Naive thymus-derived CD4-positive, alpha-beta T cell (primary cell): ENCODE data around the gene RAB31. TPM values are rescaled to one million over a fixed set of nuclear protein-coding genes. Genes with fewer than 3 reads are reported as not detected.

Experiments used
- ATAC-seq: fragments of 150-1000 bp; cut with Tn5 transposase; 2 replicates; pipeline ENCODE4 v1.10.0; 2021; ENCODE audit warnings: mild to moderate bottlenecking, moderate library complexity
- CTCF ChIA-PET: fragments of 350-600 bp; sonication (Branson Sonifier 250); formaldehyde crosslinking; loops from one replicate; lab custom pipeline; 2021; ENCODE audit warnings: antibody characterized with exemption; lab: Charles Lee
- POLR2A ChIA-PET: fragments of 350-600 bp; sonication (Branson Sonifier 250); formaldehyde crosslinking; loops from one replicate; lab custom pipeline; 2021; ENCODE audit warnings: antibody characterized with exemption, inconsistent platforms; lab: Charles Lee
- DNase-seq, 9 donors: peaks; one replicate each; pipeline versions ENCODE4 v3.0.0 to v3.0.0-alpha.2; 2020 to 2022; ENCODE audit warnings: mixed read lengths in 1 of 9
- H3K27ac ChIP-seq: one replicate; pipeline ENCODE4 v1.7.0; 2013; ENCODE audit warnings: mild to moderate bottlenecking, low read depth, low read length, moderate library complexity
- H3K27me3 ChIP-seq, 2 donors: one replicate each; pipeline ENCODE4 v1.7.0; 2013; ENCODE audit warnings: low read length in 2 of 2, mild to moderate bottlenecking in 2 of 2, moderate library complexity in 2 of 2; ENCODE audit not compliant: control insufficient read depth in 2 of 2, insufficient read depth in 2 of 2
- H3K36me3 ChIP-seq, 3 experiments: 1 replicate in 2 of 3; 2 replicates in 1 of 3; pipeline ENCODE4 v1.7.0; 2013; ENCODE audit warnings: low read length in 3 of 3, mild to moderate bottlenecking in 3 of 3, moderate library complexity in 1 of 3; ENCODE audit not compliant: insufficient read depth in 3 of 3, control insufficient read depth in 2 of 3
- H3K4me1 ChIP-seq, 2 donors: one replicate each; pipeline ENCODE4 v1.7.0; 2013; ENCODE audit warnings: low read length in 2 of 2, mild to moderate bottlenecking in 2 of 2, moderate library complexity in 1 of 2; ENCODE audit not compliant: control insufficient read depth in 2 of 2, insufficient read depth in 2 of 2
- H3K4me3 ChIP-seq: 2 replicates; pipeline ENCODE4 v1.7.0; 2013; ENCODE audit warnings: mild to moderate bottlenecking, low read length
- H3K9me3 ChIP-seq, 3 experiments: 1 replicate in 2 of 3; 2 replicates in 1 of 3; pipeline ENCODE4 v1.7.0; 2013; ENCODE audit warnings: low read length in 3 of 3; ENCODE audit not compliant: control insufficient read depth in 2 of 3
- H3K27ac Mint-ChIP-seq, 9 donors: one replicate each; pipeline ENCODE4 v1.8.0; 2020 to 2022; ENCODE audit warnings: mixed read lengths in 9 of 9, mild to moderate bottlenecking in 8 of 9, moderate library complexity in 5 of 9, inconsistent platforms in 2 of 9
- H3K27me3 Mint-ChIP-seq, 5 donors: one replicate each; pipeline ENCODE4 v1.8.0; 2021 to 2022; ENCODE audit warnings: mixed read lengths in 5 of 5, mild to moderate bottlenecking in 1 of 5
- H3K36me3 Mint-ChIP-seq, 5 donors: one replicate each; pipeline ENCODE4 v1.8.0; 2020 to 2022; ENCODE audit warnings: mixed read lengths in 5 of 5, mild to moderate bottlenecking in 3 of 5, inconsistent platforms in 1 of 5
- H3K4me1 Mint-ChIP-seq, 7 donors: one replicate each; pipeline ENCODE4 v1.8.0; 2020 to 2022; ENCODE audit warnings: mixed read lengths in 7 of 7, mild to moderate bottlenecking in 3 of 7, inconsistent platforms in 1 of 7
- H3K4me3 Mint-ChIP-seq, 10 donors: one replicate each; pipeline ENCODE4 v1.8.0; 2020 to 2022; ENCODE audit warnings: mild to moderate bottlenecking in 10 of 10, mixed read lengths in 10 of 10, moderate library complexity in 6 of 10, inconsistent platforms in 2 of 10
- H3K9me3 Mint-ChIP-seq, 11 donors: one replicate each; pipeline ENCODE4 v1.8.0; 2020 to 2022; ENCODE audit warnings: mixed read lengths in 11 of 11, mild to moderate bottlenecking in 4 of 11, inconsistent platforms in 1 of 11, moderate library complexity in 1 of 11
- intact Hi-C, 2 donors: fragments of 100-400 bp; cut with micrococcal nuclease; formaldehyde crosslinking; loops; one replicate each; pipeline ENCODE4 v1.15.1; 2023
- polyA plus RNA-seq, 2 donors: library from polyadenylated mRNA; unstranded; fragments of 300-500 nt; fragmentation: Illumina TruSeq; gene quantifications; one replicate each; pipeline ENCODE4 v1.2.3, GENCODE V29; 2021
- total RNA-seq, 6 experiments: library from RNA in 5 of 6; stranded (reverse) in 5 of 6; gene quantifications; 1 replicate in 5 of 6; 2 replicates in 1 of 6; pipeline ENCODE4 v1.2.3 and lab custom pipeline; 2021 to 2026

RAB31 gene
- total and polyA plus RNA-seq, 7 experiments from 2014 or later = 0.41 to 48.6 (median 2.3) TPM

GRCh38 chr18:9788140-9788539 lies 80.0 kb downstream of the RAB31 start:
- peaks cover 0 to 15% (median 4%) of the 10 kb centered on the region in 11 donors for H3K9me3 Mint-ChIP-seq
- Histone ChIP-seq H3K4me1 (no peaks in the 10 kb centered on the region), H3K36me3 (no peaks in the 10 kb centered on the region), H3K9me3 (no peaks in the 10 kb centered on the region), H3K4me3 (no peak overlapping the region), H3K27me3 (no peaks in the 10 kb centered on the region), H3K27ac (no peak overlapping the region)
- no peak overlapping the region for H3K4me3 Mint-ChIP-seq
- intact Hi-C loops = no loop called here
- peaks cover 0 to 5% (median 0%) of the 10 kb centered on the region in 7 donors for H3K4me1 Mint-ChIP-seq
- DNase-seq (no peak), ATAC-seq (no peak)
- H3K36me3 Mint-ChIP-seq = no peaks in the 10 kb centered on the region
- CTCF ChIA-PET = no interaction called here
- H3K27me3 Mint-ChIP-seq = peaks cover 16 to 31% (median 17%) of the 10 kb centered on the region in 5 donors
- H3K27ac Mint-ChIP-seq = no peak overlapping the region
- POLR2A ChIA-PET = no interaction called here

- no peaks in the 10 kb centered on the region for H3K9me3 ChIP-seq
- H3K4me3 ChIP-seq = no peak overlapping the region
- ChIA-PET CTCF (no interaction called here), POLR2A (no interaction called here)
- H3K36me3 Mint-ChIP-seq = no peaks in the 10 kb centered on the region
- H3K27ac ChIP-seq = no peak overlapping the region
- DNase-seq (no peak), ATAC-seq (no peak)
- H3K27ac Mint-ChIP-seq = no peak overlapping the region
- H3K4me1 Mint-ChIP-seq = peaks cover 0 to 5% (median 0%) of the 10 kb centered on the region in 7 donors
- intact Hi-C loops = no loop called here
- H3K36me3 ChIP-seq = no peaks in the 10 kb centered on the region
- H3K4me1 ChIP-seq = no peaks in the 10 kb centered on the region
- H3K27me3 Mint-ChIP-seq = peaks cover 16 to 34% (median 17%) of the 10 kb centered on the region in 5 donors
- no peak overlapping the region for H3K4me3 Mint-ChIP-seq
- no peaks in the 10 kb centered on the region for H3K27me3 ChIP-seq
- peaks cover 0 to 15% (median 4%) of the 10 kb centered on the region in 11 donors for H3K9me3 Mint-ChIP-seq
Measured at GRCh38 chr18:9788860-9789259, 80.8 kb downstream of the RAB31 start.

- H3K27ac ChIP-seq = no peak overlapping the region
- ChIA-PET POLR2A (no interaction called here), CTCF (no interaction called here)
- no peaks in the 10 kb centered on the region for H3K27me3 ChIP-seq
- Mint-ChIP-seq H3K4me3 (no peak overlapping the region), H3K27me3 (peaks cover 10 to 38% (median 16%) of the 10 kb centered on the region in 5 donors), H3K27ac (no peak overlapping the region), H3K9me3 (peaks cover 0 to 15% (median 5%) of the 10 kb centered on the region in 11 donors), H3K36me3 (no peaks in the 10 kb centered on the region), H3K4me1 (peaks cover 0 to 4% (median 0%) of the 10 kb centered on the region in 7 donors)
- DNase-seq = no peak
- no peaks in the 10 kb centered on the region for H3K4me1 ChIP-seq
- H3K9me3 ChIP-seq = no peaks in the 10 kb centered on the region
- intact Hi-C loops = no loop called here
- no peak overlapping the region for H3K4me3 ChIP-seq
- ATAC-seq = no peak
- no peaks in the 10 kb centered on the region for H3K36me3 ChIP-seq
Measured at GRCh38 chr18:9790261-9790660, 82.2 kb downstream of the RAB31 start.

GRCh38 chr18:9791991-9792390 lies 83.9 kb downstream of the RAB31 start:
- no peak overlapping the region for H3K4me3 ChIP-seq
- no peaks in the 10 kb centered on the region for H3K4me1 ChIP-seq
- ChIA-PET CTCF (no interaction called here), POLR2A (no interaction called here)
- no peaks in the 10 kb centered on the region for H3K36me3 ChIP-seq
- Mint-ChIP-seq H3K36me3 (no peaks in the 10 kb centered on the region), H3K9me3 (peaks cover 0 to 14% (median 5%) of the 10 kb centered on the region in 11 donors), H3K4me1 (peaks cover 0 to 2% (median 0%) of the 10 kb centered on the region in 7 donors), H3K27ac (no peak overlapping the region), H3K4me3 (no peak overlapping the region), H3K27me3 (peaks cover 6 to 23% (median 13%) of the 10 kb centered on the region in 5 donors)
- H3K27me3 ChIP-seq = no peaks in the 10 kb centered on the region
- no peaks in the 10 kb centered on the region for H3K9me3 ChIP-seq
- intact Hi-C loops = no loop called here
- no peak for DNase-seq
- no peak for ATAC-seq
- H3K27ac ChIP-seq = no peak overlapping the region

- Mint-ChIP-seq H3K36me3 (no peaks in the 10 kb centered on the region), H3K9me3 (peaks cover 0 to 13% (median 3%) of the 10 kb centered on the region in 11 donors), H3K4me3 (no peak overlapping the region), H3K27me3 (peaks cover 6 to 20% (median 10%) of the 10 kb centered on the region in 5 donors), H3K4me1 (peaks cover 0 to 2% (median 0%) of the 10 kb centered on the region in 7 donors), H3K27ac (no peak overlapping the region)
- H3K27ac ChIP-seq = no peak overlapping the region
- no peak overlapping the region for H3K4me3 ChIP-seq
- ATAC-seq (peak; percentile 80), DNase-seq (peak in 1 of 9 donors; percentile 25)
- no peaks in the 10 kb centered on the region for H3K27me3 ChIP-seq
- no peaks in the 10 kb centered on the region for H3K4me1 ChIP-seq
- H3K9me3 ChIP-seq = no peaks in the 10 kb centered on the region
- intact Hi-C loops = no loop called here
- no peaks in the 10 kb centered on the region for H3K36me3 ChIP-seq
- ChIA-PET CTCF (no interaction called here), POLR2A (no interaction called here)
Measured at GRCh38 chr18:9792565-9793245, 84.6 kb downstream of the RAB31 start.

GRCh38 chr18:9796011-9796410 lies 87.9 kb downstream of the RAB31 start:
- H3K9me3 ChIP-seq = no peaks in the 10 kb centered on the region
- H3K27ac ChIP-seq = no peak overlapping the region
- no peaks in the 10 kb centered on the region for H3K36me3 Mint-ChIP-seq
- DNase-seq (no peak), ATAC-seq (no peak)
- no peak overlapping the region for H3K4me3 ChIP-seq
- no peak overlapping the region for H3K27ac Mint-ChIP-seq
- intact Hi-C loops = no loop called here
- H3K27me3 Mint-ChIP-seq = peaks cover 0 to 20% (median 6%) of the 10 kb centered on the region in 5 donors
- no peaks in the 10 kb centered on the region for H3K36me3 ChIP-seq
- H3K9me3 Mint-ChIP-seq = peaks cover 0 to 4% (median 0%) of the 10 kb centered on the region in 11 donors
- no peaks in the 10 kb centered on the region for H3K4me1 ChIP-seq
- ChIA-PET CTCF (interaction anchor here (0.8 kb wide), 1 partner anchor 176 kb away, joined by 3 read pairs; no protein-coding TSS in a partner anchor), POLR2A (no interaction called here)
- H3K4me3 Mint-ChIP-seq = no peak overlapping the region
- peaks cover 0 to 2% (median 0%) of the 10 kb centered on the region in 7 donors for H3K4me1 Mint-ChIP-seq
- no peaks in the 10 kb centered on the region for H3K27me3 ChIP-seq
